HG03097 (cell line): ENCODE measurements around the gene YBEY.

Experiments
- ATAC-seq: cut with Tn5 transposase; IDR thresholded peaks from one replicate; pipeline ENCODE4 v1.9.1; 2021; ENCODE audit not compliant: unreplicated experiment, low FRiP score

Gene YBEY

DNA sequence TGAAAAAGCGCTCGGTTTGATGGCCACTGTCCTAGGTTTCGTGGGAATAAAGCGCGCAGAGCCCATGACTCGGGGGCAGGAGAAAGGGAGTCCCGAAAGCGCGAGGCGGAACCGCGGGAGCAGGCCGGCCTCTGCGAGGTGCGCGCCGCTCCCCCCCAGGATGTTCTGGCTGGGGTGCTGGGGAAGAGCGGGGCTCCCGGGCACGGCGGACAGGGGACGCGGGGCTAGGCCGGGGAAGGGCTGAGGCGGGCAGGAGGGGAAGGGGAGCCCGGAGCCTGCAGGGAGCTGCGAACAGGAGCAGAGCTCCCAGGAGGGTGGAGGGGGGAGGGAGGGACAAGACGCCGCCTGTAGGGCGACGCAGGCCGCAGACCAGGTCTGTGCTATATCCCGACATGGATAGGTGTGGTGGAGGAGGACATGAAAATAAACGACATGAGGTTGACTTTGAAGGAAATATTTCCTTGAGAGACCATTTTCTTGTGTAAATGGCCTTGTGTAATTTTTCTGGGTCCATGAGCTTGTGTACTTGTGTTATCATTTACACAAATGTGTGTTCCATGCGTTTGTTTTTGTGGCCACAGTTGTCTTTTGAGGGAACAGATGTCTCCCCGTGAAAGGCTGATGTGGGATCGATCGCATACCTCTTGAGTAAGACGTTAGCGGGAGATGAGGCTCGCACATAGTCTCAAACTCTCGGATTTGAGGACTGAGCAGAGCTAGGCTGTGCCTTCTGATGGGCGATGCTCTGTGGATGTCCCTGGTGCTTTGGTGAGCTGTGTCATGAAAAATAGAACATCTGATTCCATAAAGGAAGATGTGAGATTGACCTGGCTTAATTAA lies 39.2 kb downstream of the YBEY start:
- ATAC-seq: no peak

DNA sequence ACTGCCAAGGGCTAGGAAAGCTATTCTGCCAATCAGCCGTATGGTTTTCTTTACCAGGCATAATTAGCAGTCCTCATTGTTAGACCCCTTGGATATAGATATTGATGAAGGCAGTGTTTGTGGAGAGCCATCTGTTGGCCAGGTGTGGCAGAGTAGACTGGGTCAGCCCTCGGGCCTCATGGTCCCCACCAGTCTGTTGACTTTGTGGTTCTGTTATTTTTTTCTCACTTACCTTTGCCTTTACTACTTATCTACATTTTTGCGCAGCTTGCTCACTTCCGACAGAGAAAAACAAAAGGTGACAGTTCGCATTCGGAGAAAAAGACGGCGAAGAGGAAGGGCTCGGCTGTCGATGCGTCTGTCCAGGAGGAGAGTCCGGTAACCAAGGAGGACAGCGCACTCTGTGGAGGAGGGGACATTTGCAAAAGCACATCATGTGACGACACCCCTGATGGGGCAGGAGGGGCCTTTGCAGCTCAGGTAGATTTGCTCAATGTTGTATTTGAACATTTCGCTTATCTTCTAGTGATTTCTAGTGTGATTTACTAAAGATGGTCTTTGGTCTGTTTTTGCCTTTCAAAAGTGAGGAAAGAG lies 40.1 kb downstream of the YBEY start:
- no peak for ATAC-seq

DNA sequence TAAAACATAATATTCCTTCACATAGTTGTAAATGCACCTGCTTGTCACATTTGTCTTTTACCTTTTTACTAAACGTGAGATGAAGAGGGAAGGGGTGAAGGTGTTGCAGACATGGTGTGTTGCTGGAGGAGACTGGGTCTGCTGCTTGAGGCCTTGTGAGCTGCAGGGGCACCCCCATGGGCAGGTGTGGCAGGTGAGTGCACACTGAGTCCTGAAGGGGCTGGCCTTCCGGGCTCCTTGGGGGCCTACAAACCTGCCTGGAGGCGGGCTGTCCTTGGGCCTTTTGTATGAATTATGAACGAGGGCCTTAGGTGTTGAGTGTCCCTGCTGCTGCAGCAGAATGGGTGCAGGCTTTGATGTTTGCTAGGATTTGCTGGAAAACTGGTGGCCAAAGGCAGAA lies 41.6 kb downstream of the YBEY start:
- ATAC-seq: no peak

DNA sequence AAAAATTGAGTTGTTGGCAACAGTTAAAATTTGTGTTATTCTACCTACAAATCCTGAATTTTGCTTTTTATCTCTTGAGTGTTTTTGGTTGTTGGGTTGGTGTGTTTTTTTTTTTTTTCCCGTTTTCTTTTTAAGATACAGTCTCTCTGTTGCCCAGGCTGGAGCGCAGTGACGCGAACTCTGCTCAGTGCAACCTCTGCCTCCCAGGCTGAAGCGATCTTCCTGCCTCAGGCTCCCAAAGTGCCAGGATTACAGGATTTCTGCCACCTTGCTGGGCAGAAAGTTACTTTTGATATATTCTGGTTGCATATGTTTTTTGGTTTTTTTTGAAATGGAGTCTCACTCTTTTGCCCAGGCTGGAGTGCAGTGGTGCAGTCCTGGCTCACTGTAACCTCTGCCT lies 42.0 kb downstream of the YBEY start:
- no peak for ATAC-seq

GRCh38 chr21:46329796-46330195 lies 43.7 kb downstream of the YBEY start:
- no peak for ATAC-seq

DNA sequence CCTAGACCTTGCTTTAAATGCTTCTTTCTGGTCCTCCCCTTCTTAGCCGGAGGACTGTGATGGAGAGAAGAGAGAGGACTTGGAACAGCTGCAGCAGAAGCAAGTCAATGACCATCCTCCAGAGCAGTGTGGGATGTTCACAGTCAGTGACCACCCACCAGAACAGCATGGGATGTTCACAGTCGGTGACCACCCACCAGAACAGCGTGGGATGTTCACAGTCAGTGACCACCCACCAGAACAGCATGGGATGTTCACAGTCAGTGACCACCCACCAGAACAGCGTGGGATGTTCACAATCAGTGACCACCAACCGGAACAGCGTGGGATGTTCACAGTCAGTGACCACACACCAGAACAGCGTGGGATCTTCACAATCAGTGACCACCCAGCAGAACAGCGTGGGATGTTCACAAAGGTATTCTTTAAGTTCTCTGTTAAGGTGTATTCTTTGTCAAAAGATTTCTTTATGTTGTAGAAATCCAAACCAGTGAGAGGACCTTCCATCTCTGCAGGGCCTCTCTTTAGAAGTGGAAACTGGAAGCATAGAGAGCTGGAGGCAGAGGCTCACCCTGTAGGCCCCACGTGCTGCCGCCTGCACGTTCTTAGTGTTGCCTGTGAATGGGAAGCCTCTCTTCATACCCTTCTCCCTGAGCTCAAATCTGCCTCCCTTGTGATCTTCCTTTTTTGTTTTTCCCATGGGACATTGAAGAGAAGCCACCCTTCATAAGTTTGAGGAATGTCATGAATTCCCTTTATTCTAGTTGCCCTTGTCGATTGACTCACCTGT lies 48.4 kb downstream of the YBEY start:
- ATAC-seq: no peak

- no peak for ATAC-seq
Observed at GRCh38 chr21:46336603-46337002, 50.5 kb downstream of the YBEY start.

- no peak for ATAC-seq
Observed at GRCh38 chr21:46340998-46341397, 54.9 kb downstream of the YBEY start.

GRCh38 chr21:46344219-46344915 lies 58.2 kb downstream of the YBEY start:
- ATAC-seq: no peak

DNA sequence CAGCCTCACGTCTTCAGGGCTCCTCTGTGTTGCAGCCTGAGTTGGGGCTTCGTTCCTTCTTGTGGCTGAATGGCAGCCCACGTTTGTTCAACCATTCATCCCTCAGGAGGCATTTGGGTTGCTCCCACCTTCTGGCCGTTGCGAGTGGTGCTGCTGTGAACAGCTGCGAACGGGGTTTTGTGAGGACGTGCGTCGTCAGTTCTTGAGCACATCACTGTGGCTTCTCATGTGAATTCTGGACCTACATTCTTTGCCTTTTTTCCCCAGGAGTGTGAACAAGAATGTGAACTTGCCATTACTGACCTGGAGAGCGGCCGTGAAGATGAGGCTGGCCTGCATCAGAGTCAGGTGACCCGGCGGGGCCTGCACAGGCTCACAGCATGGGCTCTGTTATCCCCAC lies 59.7 kb downstream of the YBEY start:
- no peak for ATAC-seq

DNA sequence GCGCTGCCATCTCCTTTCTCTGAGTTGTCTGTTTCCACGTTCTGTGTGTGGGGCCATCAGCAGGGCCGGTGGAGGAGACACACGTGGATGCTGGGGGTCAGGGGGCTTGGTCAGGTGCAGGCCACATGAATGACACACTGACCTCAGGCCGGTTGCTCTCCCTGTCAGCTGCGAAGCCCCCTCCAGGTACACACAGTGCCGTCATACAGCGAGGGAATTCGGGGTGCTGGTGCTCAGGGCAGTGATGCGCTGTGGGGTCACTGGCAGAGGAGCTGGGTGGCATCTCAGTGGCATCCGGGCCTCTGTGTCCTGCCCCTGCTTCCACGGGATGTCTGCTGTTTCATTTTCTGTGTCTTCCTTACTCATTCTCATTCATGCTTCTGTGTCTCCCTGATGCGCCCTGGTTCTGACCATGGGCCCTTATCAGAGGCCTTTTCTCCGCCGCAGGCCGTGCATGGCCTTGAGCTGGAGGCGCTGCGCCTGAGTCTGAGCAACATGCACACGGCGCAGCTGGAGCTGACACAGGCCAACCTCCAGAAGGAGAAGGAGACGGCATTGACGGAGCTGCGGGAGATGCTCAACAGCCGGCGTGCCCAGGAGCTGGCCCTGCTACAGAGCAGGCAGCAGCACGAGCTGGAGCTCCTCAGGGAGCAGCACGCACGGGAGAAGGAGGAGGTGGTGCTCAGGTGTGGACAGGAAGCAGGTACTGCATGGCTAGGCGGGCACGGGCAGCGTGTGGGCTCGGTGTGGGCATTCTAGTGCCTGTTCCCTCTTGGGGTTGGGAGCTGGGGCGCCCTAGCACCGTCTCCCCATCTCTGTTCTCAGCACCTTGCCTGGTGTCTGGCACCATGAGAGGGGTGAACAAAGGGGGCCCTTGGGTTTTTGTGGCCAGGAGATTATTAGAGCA lies 60.4 kb downstream of the YBEY start:
- no peak for ATAC-seq

- ATAC-seq: no peak
Observed at GRCh38 chr21:46347203-46347550, 61.0 kb downstream of the YBEY start.
